H1 (cell line): ENCODE data around the gene GATB. TPM values are rescaled to one million over a fixed set of nuclear protein-coding genes. Genes with fewer than 3 reads are reported as not detected.

Experiments used
- CTCF ChIA-PET: fragments of 300-600 bp; sonication (Branson Sonifier 250); formaldehyde crosslinking; loops from one replicate; lab custom pipeline; 2021; ENCODE audit not compliant: partially characterized antibody; lab: Charles Lee
- POLR2A ChIA-PET: fragments of 300-600 bp; sonication (Branson Sonifier 250); formaldehyde crosslinking; loops from one replicate; lab custom pipeline; 2021; ENCODE audit warnings: inconsistent platforms; ENCODE audit not compliant: partially characterized antibody; lab: Charles Lee
- DNase-seq, 2 experiments: peaks; one replicate each; pipeline versions ENCODE4 v3.0.0 to v3.0.0-alpha.2; 2010 to 2022; ENCODE audit warnings: low spot score in 2 of 2, low read depth in 1 of 2, mixed read lengths in 1 of 2
- FAIRE-seq: peaks from 2 replicates; lab custom pipeline; 2011; peaks lifted over from hg19 to GRCh38; lab: Jason Lieb, UNC
- H2AFZ ChIP-seq: 2 replicates; pipeline ENCODE4 v1.8.1; 2012; ENCODE audit warnings: low read length, inconsistent platforms
- H2AK5ac ChIP-seq: 2 replicates; pipeline ENCODE4 v1.6.1; 2013; ENCODE audit warnings: low read depth, low read length
- H2BK120ac ChIP-seq: replicated peaks from 2 replicates; pipeline ENCODE3; 2013; ENCODE audit warnings: low read depth, low read length, inconsistent platforms
- H2BK12ac ChIP-seq: 2 replicates; pipeline ENCODE4 v1.6.1; 2013; ENCODE audit warnings: low read depth, low read length
- H2BK15ac ChIP-seq: 2 replicates; pipeline ENCODE4 v1.6.1; 2013; ENCODE audit warnings: low read length
- H2BK20ac ChIP-seq: 2 replicates; pipeline ENCODE4 v1.6.1; 2013; ENCODE audit warnings: low read length
- H2BK5ac ChIP-seq: 2 replicates; pipeline ENCODE4 v1.6.1; 2013; ENCODE audit warnings: low read depth, low read length
- H3K14ac ChIP-seq: 2 replicates; pipeline ENCODE4 v1.6.1; 2013; ENCODE audit warnings: inconsistent platforms; ENCODE audit not compliant: insufficient read length
- H3K18ac ChIP-seq: 2 replicates; pipeline ENCODE4 v1.6.1; 2013; ENCODE audit warnings: low read length; ENCODE audit errors: extremely low read depth
- H3K23ac ChIP-seq: 2 replicates; pipeline ENCODE4 v1.6.1; 2013; ENCODE audit warnings: inconsistent platforms; ENCODE audit not compliant: insufficient read length
- H3K23me2 ChIP-seq: 2 replicates; pipeline ENCODE4 v1.6.1; 2013; ENCODE audit warnings: low read depth, low read length
- H3K27ac ChIP-seq: 2 replicates; pipeline ENCODE4 v1.6.1; 2011; ENCODE audit warnings: low read depth, low read length, inconsistent platforms
- H3K27me3 ChIP-seq, 4 experiments: replicated peaks in 1 of 4; 1 replicate in 1 of 4; 2 replicates in 3 of 4; pipeline versions ENCODE4 v1.6.1 to v1.8.1; 2011 to 2013; ENCODE audit warnings: low read length in 3 of 4, mild to moderate bottlenecking in 3 of 4, inconsistent platforms in 2 of 4, mixed read lengths in 2 of 4, moderate library complexity in 1 of 4; ENCODE audit not compliant: control insufficient read depth in 3 of 4, insufficient read depth in 3 of 4; ENCODE audit errors: extremely low read depth in 1 of 4
- H3K36me3 ChIP-seq, 4 experiments: 2 replicates each; pipeline versions ENCODE4 v1.6.1 to v1.8.1; 2011 to 2013; ENCODE audit warnings: mild to moderate bottlenecking in 4 of 4, low read length in 3 of 4, moderate library complexity in 2 of 4, control low read depth in 1 of 4, inconsistent platforms in 1 of 4; ENCODE audit not compliant: insufficient read depth in 4 of 4, control insufficient read depth in 2 of 4
- H3K4ac ChIP-seq: replicated peaks from 2 replicates; pipeline ENCODE3; 2013; ENCODE audit warnings: low read length, low read depth, mixed read lengths, inconsistent platforms; ENCODE audit not compliant: insufficient read length
- H3K4me1 ChIP-seq, 4 experiments: replicated peaks in 1 of 4; 1 replicate in 1 of 4; 2 replicates in 3 of 4; pipeline versions ENCODE4 v1.6.1 to v1.8.1; 2011 to 2013; ENCODE audit warnings: low read length in 3 of 4, inconsistent platforms in 2 of 4, mixed read lengths in 1 of 4; ENCODE audit not compliant: insufficient read depth in 4 of 4, control insufficient read depth in 3 of 4
- H3K4me2 ChIP-seq, 2 experiments: 2 replicates each; pipeline versions ENCODE4 v1.6.1 to v1.8.1; 2011 to 2013; ENCODE audit warnings: low read depth in 2 of 2, low read length in 2 of 2, control low read depth in 1 of 2, inconsistent platforms in 1 of 2, mild to moderate bottlenecking in 1 of 2; ENCODE audit not compliant: insufficient read depth in 1 of 2
- H3K4me3 ChIP-seq, 4 experiments: fragments of 200-600, 300-600 bp in 1 of 4; sonication (generic), shearing (Covaris generic), sonication (Bioruptor Twin) in 1 of 4; 2 replicates each; pipeline versions ENCODE4 v1.5.1 to v1.8.1; 2011 to 2016; ENCODE audit warnings: low read length in 4 of 4, low read depth in 3 of 4, control low read depth in 2 of 4, inconsistent platforms in 2 of 4, mild to moderate bottlenecking in 2 of 4, mixed read lengths in 1 of 4, moderate library complexity in 1 of 4; ENCODE audit not compliant: insufficient read depth in 2 of 4; ENCODE audit errors: extremely low read depth in 1 of 4
- H3K56ac ChIP-seq: replicated peaks from 2 replicates; pipeline ENCODE3; 2013; ENCODE audit warnings: low read depth, mild to moderate bottlenecking, mixed read lengths, low read length, inconsistent platforms; ENCODE audit not compliant: insufficient read length
- H3K79me1 ChIP-seq: 2 replicates; pipeline ENCODE4 v1.6.1; 2013; ENCODE audit warnings: low read depth, low read length, control low read depth
- H3K79me2 ChIP-seq, 2 experiments: 2 replicates each; pipeline versions ENCODE4 v1.6.1 to v1.8.1; 2012 to 2013; ENCODE audit warnings: low read length in 2 of 2, mild to moderate bottlenecking in 2 of 2, inconsistent platforms in 1 of 2; ENCODE audit not compliant: insufficient read depth in 2 of 2, control insufficient read depth in 1 of 2
- H3K9ac ChIP-seq, 4 experiments: replicated peaks in 1 of 4; 1 replicate in 1 of 4; 2 replicates in 3 of 4; pipeline versions ENCODE4 v1.6.1 to v1.8.1; 2011 to 2013; ENCODE audit warnings: low read depth in 3 of 4, low read length in 3 of 4, control low read depth in 2 of 4, mild to moderate bottlenecking in 2 of 4, moderate library complexity in 2 of 4, inconsistent platforms in 1 of 4; ENCODE audit errors: extremely low read depth in 1 of 4
- H3K9me3 ChIP-seq, 2 experiments: 2 replicates each; pipeline versions ENCODE4 v1.6.1 to v1.8.1; 2012 to 2013; ENCODE audit warnings: mild to moderate bottlenecking in 2 of 2, moderate library complexity in 2 of 2, control low read depth in 1 of 2, inconsistent platforms in 1 of 2, low read depth in 1 of 2, low read length in 1 of 2, mixed read lengths in 1 of 2; ENCODE audit not compliant: insufficient read depth in 2 of 2
- H4K20me1 ChIP-seq, 2 experiments: replicated peaks in 1 of 2; 2 replicates each; pipeline versions ENCODE3 to v1.8.1; 2011 to 2013; ENCODE audit warnings: inconsistent platforms in 2 of 2, low read length in 2 of 2, mild to moderate bottlenecking in 1 of 2; ENCODE audit not compliant: insufficient read depth in 2 of 2, control insufficient read depth in 1 of 2
- H4K5ac ChIP-seq: 2 replicates; pipeline ENCODE4 v1.6.1; 2013; ENCODE audit warnings: low read length, low read depth, mixed read lengths, inconsistent platforms; ENCODE audit not compliant: insufficient read length
- H4K8ac ChIP-seq: 2 replicates; pipeline ENCODE4 v1.8.0; 2013; ENCODE audit warnings: mild to moderate bottlenecking, moderate library complexity, low read length, inconsistent platforms; ENCODE audit not compliant: insufficient read depth; ENCODE audit errors: extremely low read depth
- H4K91ac ChIP-seq: replicated peaks from 2 replicates; pipeline ENCODE3; 2013; ENCODE audit warnings: low read length, mixed read lengths, inconsistent platforms; ENCODE audit not compliant: insufficient read length
- CEBPB ChIP-seq: IDR thresholded peaks from 2 replicates; pipeline ENCODE4 v1.6.1; 2012; ENCODE audit warnings: low read depth, low read length
- HDAC6 ChIP-seq: IDR thresholded peaks from one replicate; pipeline ENCODE4 v1.7.1; 2012; ENCODE audit warnings: low read depth, mild to moderate bottlenecking, inconsistent platforms, low read length, moderate library complexity
- MAFK ChIP-seq: IDR thresholded peaks from 2 replicates; pipeline ENCODE4 v1.6.1; 2012; ENCODE audit warnings: low read depth, mild to moderate bottlenecking, improper control_type of control experiment, low read length
- RAD21 ChIP-seq, 2 experiments: IDR thresholded peaks in 1 of 2; conservative IDR thresholded peaks in 1 of 2; 2 replicates each; pipeline ENCODE4 v1.6.1; 2011; ENCODE audit warnings: low read depth in 2 of 2, low read length in 2 of 2, improper control_type of control experiment in 1 of 2, inconsistent platforms in 1 of 2, mild to moderate bottlenecking in 1 of 2, moderate library complexity in 1 of 2
- SUZ12 ChIP-seq: fragments of 200-600 bp; sonication (generic); IDR thresholded peaks from 2 replicates; pipeline ENCODE4 v1.6.1; 2012; ENCODE audit warnings: mild to moderate bottlenecking, inconsistent platforms, low read length, moderate library complexity, mixed read lengths
- TAF7 ChIP-seq: optimal IDR thresholded peaks from 2 replicates; pipeline ENCODE3; 2011; ENCODE audit warnings: low read depth, mild to moderate bottlenecking, inconsistent platforms, low read length, moderate library complexity, borderline replicate concordance
- WGBS, 2 experiments: shearing (Covaris generic) in 1 of 2; methylation state at CpG; one replicate each; pipeline versions ENCODE4 v1.1.6 to v1.1.7; 2013 to 2015; ENCODE audit warnings: low lambda C conversion rate in 2 of 2, mixed read lengths in 2 of 2, inconsistent platforms in 1 of 2, low coverage in 1 of 2, missing lambda C conversion rate in 1 of 2; ENCODE audit not compliant: insufficient replicate concordance in 2 of 2, insufficient coverage in 1 of 2, insufficient read length in 1 of 2; ENCODE audit errors: extremely low coverage in 1 of 2, missing lambda C conversion rate in 1 of 2; 5-methylcytosine and 5-hydroxymethylcytosine counted together
- polyA plus RNA-seq, 7 experiments: library from polyadenylated mRNA; depleted of rRNA in 3 of 7; stranded (reverse) in 5 of 7; unstranded in 2 of 7; fragments of >200 nt in 5 of 7; fragments of 200-250 nt in 2 of 7; gene quantifications; 1 replicate in 5 of 7; 2 replicates in 1 of 7; 4 replicates in 1 of 7; pipeline versions ENCODE4 v1.2.1 to v1.2.3, GENCODE V29; 2011 to 2013; ENCODE audit warnings: missing spikeins in 2 of 7, mixed read lengths in 2 of 7
- total RNA-seq: library from RNA; stranded (reverse); fragmentation: NEBNext Ultra II Directional; extraction: Animal tissue kit (Norgen Biotek cat#: 25700); gene quantifications from 2 replicates; pipeline ENCODE4 v1.2.1, GENCODE V29; 2021
- TF ChIP-seq, protein P1 (sequence below), 3 experiments: IDR thresholded peaks; 1 replicate in 2 of 3; 2 replicates in 1 of 3; pipeline versions ENCODE4 v1.5.1 to v1.6.1; 2011; ENCODE audit warnings: low read length in 3 of 3, mild to moderate bottlenecking in 3 of 3, inconsistent platforms in 2 of 3, low read depth in 1 of 3, moderate library complexity in 1 of 3; ENCODE audit not compliant: insufficient read depth in 1 of 3; ENCODE audit errors: control extremely low read depth in 1 of 3

GATB gene
- total and polyA plus RNA-seq, 2 of the 8 experiments (the other 6 are each of a cell fraction or from before 2014, with no cell fraction given) = 15.3 to 18.0 TPM

DNA sequence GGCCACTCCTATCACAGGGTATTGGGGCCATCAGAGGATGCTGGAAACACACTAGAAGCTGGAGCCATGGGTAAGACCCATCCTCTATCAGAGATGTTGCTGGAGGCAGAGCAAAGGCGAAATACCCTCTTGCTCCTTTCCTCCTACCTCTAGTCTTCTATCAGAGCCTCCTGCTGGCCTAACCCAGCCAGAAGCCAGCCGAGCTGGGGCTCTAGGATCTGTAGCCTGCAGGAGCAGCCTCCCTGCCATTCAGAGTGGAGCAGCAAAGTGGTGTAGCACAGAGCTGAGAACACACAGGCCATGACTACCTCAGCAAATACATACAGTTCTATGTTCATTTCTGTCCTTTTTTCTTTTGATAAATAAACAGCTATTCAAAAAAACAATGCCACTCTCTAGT lies 35.7 kb downstream of the GATB start:
- Histone ChIP-seq H4K8ac (no peak overlapping the region), H2BK12ac (no peak overlapping the region), H3K4me1 (peaks cover 0 to 2% (median 0%) of the 10 kb centered on the region in 4 experiments; a peak in 1 of 7 replicates), H2BK5ac (no peak overlapping the region), H2AK5ac (no peak overlapping the region), H3K79me2 (no peaks in the 10 kb centered on the region), H3K9ac (no peak overlapping the region), H4K91ac (no peak overlapping the region), H4K5ac (no peak overlapping the region), H2BK15ac (no peak overlapping the region), H3K23ac (no peak overlapping the region), H3K4me3 (no peak overlapping the region), H3K79me1 (no peaks in the 10 kb centered on the region), H3K4me2 (no peak overlapping the region), H4K20me1 (no peaks in the 10 kb centered on the region), H2BK120ac (no peak overlapping the region), H3K27ac (no peak overlapping the region), H3K27me3 (no peaks in the 10 kb centered on the region), H3K9me3 (no peaks in the 10 kb centered on the region), H2AFZ (no peak overlapping the region), H3K36me3 (no peaks in the 10 kb centered on the region), H3K56ac (no peak overlapping the region), H3K18ac (no peak overlapping the region), H3K4ac (no peak overlapping the region), H2BK20ac (no peak overlapping the region), H3K14ac (no peak overlapping the region), H3K23me2 (no peaks in the 10 kb centered on the region)
- no peak for DNase-seq
- TF ChIP-seq SUZ12 = no peak
- TF ChIP-seq HDAC6 = no peak
- TF ChIP-seq TAF7 = no peak
- no peak for TF ChIP-seq MAFK
- peak; percentile 15 to 26; a peak in 1 of 4 replicates for TF ChIP-seq RAD21 (IDR thresholded peaks at IDR 0.05 in 1 of 2, conservative IDR thresholded peaks at IDR 0.05 in 1 of 2; ENCODE audit: low read depth in 2 of 2, low read length in 2 of 2)
- TF ChIP-seq, protein P1, sequence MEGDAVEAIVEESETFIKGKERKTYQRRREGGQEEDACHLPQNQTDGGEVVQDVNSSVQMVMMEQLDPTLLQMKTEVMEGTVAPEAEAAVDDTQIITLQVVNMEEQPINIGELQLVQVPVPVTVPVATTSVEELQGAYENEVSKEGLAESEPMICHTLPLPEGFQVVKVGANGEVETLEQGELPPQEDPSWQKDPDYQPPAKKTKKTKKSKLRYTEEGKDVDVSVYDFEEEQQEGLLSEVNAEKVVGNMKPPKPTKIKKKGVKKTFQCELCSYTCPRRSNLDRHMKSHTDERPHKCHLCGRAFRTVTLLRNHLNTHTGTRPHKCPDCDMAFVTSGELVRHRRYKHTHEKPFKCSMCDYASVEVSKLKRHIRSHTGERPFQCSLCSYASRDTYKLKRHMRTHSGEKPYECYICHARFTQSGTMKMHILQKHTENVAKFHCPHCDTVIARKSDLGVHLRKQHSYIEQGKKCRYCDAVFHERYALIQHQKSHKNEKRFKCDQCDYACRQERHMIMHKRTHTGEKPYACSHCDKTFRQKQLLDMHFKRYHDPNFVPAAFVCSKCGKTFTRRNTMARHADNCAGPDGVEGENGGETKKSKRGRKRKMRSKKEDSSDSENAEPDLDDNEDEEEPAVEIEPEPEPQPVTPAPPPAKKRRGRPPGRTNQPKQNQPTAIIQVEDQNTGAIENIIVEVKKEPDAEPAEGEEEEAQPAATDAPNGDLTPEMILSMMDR (IDR thresholded peaks at IDR 0.05; ENCODE audit: control extremely low read depth in 1 of 3, insufficient read depth in 1 of 3, low read depth in 1 of 3, low read length in 3 of 3) = peak in 1 of 3 experiments; percentile 0; a peak in 1 of 4 replicates
- TF ChIP-seq CEBPB = no peak
- no peak for FAIRE-seq
- CTCF ChIA-PET = interaction anchor here (1.0 kb wide), 1 partner anchor 36 kb away, joined by 3 read pairs; no protein-coding TSS in a partner anchor
- 84% methylated on average over 2 of the region's 2 CpGs; no CpG with 5 or more reads in 1 of the 2 experiments for WGBS, 2 experiments
- POLR2A ChIA-PET = interaction anchor here (0.8 kb wide), 1 partner anchor 9 kb away, joined by 4 read pairs; no protein-coding TSS in a partner anchor
